HG02642 (cell line): ENCODE results near the gene RNASE11.

Experiments used
- ATAC-seq: cut with Tn5 transposase; IDR thresholded peaks from one replicate; pipeline ENCODE4 v1.9.1; 2021; ENCODE audit warnings: mild to moderate bottlenecking; ENCODE audit not compliant: unreplicated experiment, poor library complexity

The RNASE11 gene

GRCh38 chr14:20548414-20549158 is 39.2 kb downstream of the RNASE11 start:
- no peak for ATAC-seq

GRCh38 chr14:20546877-20547276 is 40.9 kb downstream of the RNASE11 start:
- ATAC-seq, result no peak

GRCh38 chr14:20539906-20540305 is 47.9 kb downstream of the RNASE11 start:
- ATAC-seq, result no peak
